Peyer's patch (tissue), 4 donors: ENCODE measurements around the gene MAP7D2.

Experiments
- POLR2A ChIP-seq, 2 donors: fragments of 450-650 bp; IDR thresholded peaks; one replicate each; pipeline ENCODE4 v1.5.1; 2017; ENCODE audit warnings: antibody characterized with exemption in 2 of 2, mild to moderate bottlenecking in 2 of 2, moderate library complexity in 2 of 2
- TF ChIP-seq, protein P1 (sequence below), 6 experiments: fragments of 450-650 bp in 4 of 6; fragments of 200-600 bp in 2 of 6; sonication (generic) in 1 of 6; IDR thresholded peaks; one replicate each; pipeline ENCODE4 v1.5.1; 2017 to 2019; ENCODE audit warnings: antibody characterized with exemption in 6 of 6, mild to moderate bottlenecking in 3 of 6, moderate library complexity in 1 of 6

DNA sequence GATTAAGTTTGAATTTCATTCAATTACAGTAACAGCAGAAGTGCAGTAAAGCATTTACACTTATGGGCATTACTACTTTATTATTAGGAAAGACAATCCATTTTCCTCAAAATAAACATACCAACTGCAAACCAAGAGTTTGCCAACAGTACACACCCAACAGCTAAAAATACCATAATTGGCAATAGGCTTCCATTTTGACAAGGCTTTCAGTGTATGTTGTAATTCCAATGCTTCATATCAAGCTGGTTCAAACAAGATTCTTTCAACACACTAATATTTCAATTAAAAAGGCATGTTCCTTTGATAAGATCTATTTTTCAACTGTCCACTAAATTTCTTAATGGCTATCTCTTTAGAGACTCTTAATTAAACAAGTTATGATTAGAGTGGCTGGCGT is 12.8 kb upstream of the MAP7D2 start:
- TF ChIP-seq, protein P1, sequence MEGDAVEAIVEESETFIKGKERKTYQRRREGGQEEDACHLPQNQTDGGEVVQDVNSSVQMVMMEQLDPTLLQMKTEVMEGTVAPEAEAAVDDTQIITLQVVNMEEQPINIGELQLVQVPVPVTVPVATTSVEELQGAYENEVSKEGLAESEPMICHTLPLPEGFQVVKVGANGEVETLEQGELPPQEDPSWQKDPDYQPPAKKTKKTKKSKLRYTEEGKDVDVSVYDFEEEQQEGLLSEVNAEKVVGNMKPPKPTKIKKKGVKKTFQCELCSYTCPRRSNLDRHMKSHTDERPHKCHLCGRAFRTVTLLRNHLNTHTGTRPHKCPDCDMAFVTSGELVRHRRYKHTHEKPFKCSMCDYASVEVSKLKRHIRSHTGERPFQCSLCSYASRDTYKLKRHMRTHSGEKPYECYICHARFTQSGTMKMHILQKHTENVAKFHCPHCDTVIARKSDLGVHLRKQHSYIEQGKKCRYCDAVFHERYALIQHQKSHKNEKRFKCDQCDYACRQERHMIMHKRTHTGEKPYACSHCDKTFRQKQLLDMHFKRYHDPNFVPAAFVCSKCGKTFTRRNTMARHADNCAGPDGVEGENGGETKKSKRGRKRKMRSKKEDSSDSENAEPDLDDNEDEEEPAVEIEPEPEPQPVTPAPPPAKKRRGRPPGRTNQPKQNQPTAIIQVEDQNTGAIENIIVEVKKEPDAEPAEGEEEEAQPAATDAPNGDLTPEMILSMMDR (IDR thresholded peaks at IDR 0.05), result no peak
- TF ChIP-seq POLR2A (IDR thresholded peaks at IDR 0.05), result no peak
